ENCODE data around the gene TECPR1.
A peak's percentile ranks its signal among the peaks of the same experiment; 100 is the strongest.

The TECPR1 gene

GRCh38 chr7:98171449-98171848 lies 80.6 kb downstream of the TECPR1 start:
- no peak for DNase-seq (ENCODE audit: low read depth, low spot score)

GRCh38 chr7:98170966-98171365 lies 81.1 kb downstream of the TECPR1 start:
- no peak overlapping the region for H3K27ac ChIP-seq
- no peak for DNase-seq (ENCODE audit: low read depth, low spot score)

More at GRCh38 chr7:98171449-98171848, 80.6 kb downstream of the TECPR1 start:
- H3K27ac ChIP-seq: no peak overlapping the region

GRCh38 chr7:98168904-98169621 lies 83.0 kb downstream of the TECPR1 start:
- DNase-seq (ENCODE audit: low read depth, low spot score): no peak
- no peak overlapping the region for H3K27ac ChIP-seq

GRCh38 chr7:98168181-98168903 lies 83.7 kb downstream of the TECPR1 start:
- DNase-seq (ENCODE audit: low read depth, low spot score): peak; percentile 72
- no peak overlapping the region for H3K27ac ChIP-seq

GRCh38 chr7:98167653-98168052 lies 84.4 kb downstream of the TECPR1 start:
- no peak for DNase-seq (ENCODE audit: low read depth, low spot score)
- no peak overlapping the region for H3K27ac ChIP-seq

GRCh38 chr7:98166668-98166970 lies 85.4 kb downstream of the TECPR1 start:
- no peak overlapping the region for H3K27ac ChIP-seq
- DNase-seq (ENCODE audit: low read depth, low spot score): no peak

GRCh38 chr7:98165827-98166667 lies 86.0 kb downstream of the TECPR1 start:
- no peak for DNase-seq (ENCODE audit: low read depth, low spot score)
- H3K27ac ChIP-seq: no peak overlapping the region

Measured in epithelial cell of prostate (primary cell).